Coronary artery (tissue), 2 donors: ENCODE measurements around the gene IL20.

Experiments
- DNase-seq: peaks from one replicate; pipeline ENCODE4 v3.0.0-alpha.2; 2017; ENCODE audit warnings: low spot score
- H3K27ac ChIP-seq, 2 donors: fragments of 200-600 bp; sonication (generic); one replicate each; pipeline ENCODE4 v1.5.1; 2016 to 2019
- H3K4me3 ChIP-seq: fragments of 200-600 bp; sonication (generic); 2 replicates; pipeline ENCODE4 v1.5.1; 2016; ENCODE audit warnings: mild to moderate bottlenecking, moderate library complexity
- TF ChIP-seq, protein P1 (sequence below): fragments of 200-600 bp; sonication (generic); IDR thresholded peaks from one replicate; pipeline ENCODE4 v1.5.1; 2019; ENCODE audit warnings: antibody characterized with exemption

Gene IL20

DNA sequence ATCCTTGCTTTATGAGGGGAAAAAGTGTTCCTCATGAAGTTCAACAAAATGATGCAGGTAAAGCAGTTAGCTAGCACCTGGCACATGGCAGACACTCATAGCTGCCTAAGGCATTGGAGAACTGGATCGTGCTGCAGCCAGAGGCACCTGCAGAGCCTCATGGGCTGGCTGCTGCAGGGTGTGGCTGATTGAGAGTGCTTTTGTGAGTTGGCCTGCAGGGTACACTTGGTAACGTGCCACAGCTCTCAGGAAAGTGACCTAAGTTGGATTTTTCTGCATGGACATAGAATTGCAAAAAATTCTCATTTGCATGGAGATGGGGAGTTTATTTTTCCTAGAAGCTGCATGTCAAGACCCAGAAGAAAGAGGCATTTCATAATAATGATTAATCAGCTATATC is 31.6 kb upstream of the IL20 start:
- Histone ChIP-seq H3K27ac (no peak overlapping the region), H3K4me3 (no peak overlapping the region)
- TF ChIP-seq, protein P1, sequence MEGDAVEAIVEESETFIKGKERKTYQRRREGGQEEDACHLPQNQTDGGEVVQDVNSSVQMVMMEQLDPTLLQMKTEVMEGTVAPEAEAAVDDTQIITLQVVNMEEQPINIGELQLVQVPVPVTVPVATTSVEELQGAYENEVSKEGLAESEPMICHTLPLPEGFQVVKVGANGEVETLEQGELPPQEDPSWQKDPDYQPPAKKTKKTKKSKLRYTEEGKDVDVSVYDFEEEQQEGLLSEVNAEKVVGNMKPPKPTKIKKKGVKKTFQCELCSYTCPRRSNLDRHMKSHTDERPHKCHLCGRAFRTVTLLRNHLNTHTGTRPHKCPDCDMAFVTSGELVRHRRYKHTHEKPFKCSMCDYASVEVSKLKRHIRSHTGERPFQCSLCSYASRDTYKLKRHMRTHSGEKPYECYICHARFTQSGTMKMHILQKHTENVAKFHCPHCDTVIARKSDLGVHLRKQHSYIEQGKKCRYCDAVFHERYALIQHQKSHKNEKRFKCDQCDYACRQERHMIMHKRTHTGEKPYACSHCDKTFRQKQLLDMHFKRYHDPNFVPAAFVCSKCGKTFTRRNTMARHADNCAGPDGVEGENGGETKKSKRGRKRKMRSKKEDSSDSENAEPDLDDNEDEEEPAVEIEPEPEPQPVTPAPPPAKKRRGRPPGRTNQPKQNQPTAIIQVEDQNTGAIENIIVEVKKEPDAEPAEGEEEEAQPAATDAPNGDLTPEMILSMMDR = no peak
- no peak for DNase-seq

DNA sequence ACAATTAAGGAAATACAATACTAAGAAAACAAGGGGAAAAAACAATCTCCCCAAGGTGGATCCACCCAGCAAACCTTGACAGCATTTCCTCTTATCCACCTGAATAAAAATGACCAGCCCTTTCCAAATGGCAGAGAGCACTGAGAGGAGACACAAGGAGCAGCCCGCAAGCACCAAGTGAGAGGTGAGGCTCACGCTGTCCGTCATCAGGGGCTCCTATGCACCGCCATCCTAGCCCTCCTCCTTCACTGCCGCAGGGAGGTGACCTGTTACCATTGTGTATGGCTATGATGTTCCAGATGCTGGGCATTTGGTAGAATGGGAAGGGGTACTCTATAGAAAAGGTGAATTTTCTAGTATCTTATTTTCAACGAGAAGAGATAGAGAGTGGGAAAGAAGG is 31.2 kb upstream of the IL20 start:
- DNase-seq = no peak
- Histone ChIP-seq H3K4me3 (no peak overlapping the region), H3K27ac (no peak overlapping the region)
- TF ChIP-seq, protein P1 = no peak

DNA sequence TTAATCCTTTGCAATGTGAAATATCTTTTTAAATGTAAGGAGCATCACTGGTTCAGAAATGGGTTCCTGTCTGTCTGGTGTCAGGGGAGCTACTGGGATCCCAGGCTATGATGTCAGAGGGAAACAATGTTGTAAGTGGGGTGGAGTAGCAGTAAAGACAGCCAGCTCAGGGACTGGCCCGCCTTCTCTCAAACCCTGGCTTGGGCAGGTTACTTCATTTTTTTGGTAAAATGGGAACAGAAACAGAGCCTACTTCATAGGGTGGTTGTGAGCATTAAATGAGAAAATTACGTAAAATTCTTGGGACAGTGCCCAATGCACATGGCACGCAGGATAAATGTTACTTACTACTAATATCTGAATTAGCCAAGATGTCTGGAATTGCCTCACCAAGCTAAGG is 30.7 kb upstream of the IL20 start:
- Histone ChIP-seq H3K27ac (no peak overlapping the region), H3K4me3 (no peak overlapping the region)
- TF ChIP-seq, protein P1 = no peak
- DNase-seq = no peak

DNA sequence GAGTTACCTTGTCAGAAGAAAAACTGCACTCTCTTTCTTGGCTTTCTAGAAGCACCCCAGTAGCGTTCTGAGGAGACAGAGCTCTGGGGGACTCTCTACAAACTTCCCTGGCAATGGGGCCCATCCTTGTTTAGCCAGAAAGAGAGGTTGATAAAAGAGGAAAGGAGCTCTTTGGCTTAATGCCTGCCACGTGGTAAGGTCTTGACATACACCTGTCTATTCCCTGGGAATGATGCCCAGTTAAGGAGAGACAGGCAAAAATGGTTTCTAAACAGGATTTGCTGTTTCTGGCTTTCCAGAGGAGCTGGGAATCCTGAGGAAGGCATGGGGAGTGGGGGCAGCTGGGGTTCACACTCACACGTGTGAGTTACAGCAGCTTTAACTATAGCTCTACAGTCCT is 30.2 kb upstream of the IL20 start:
- Histone ChIP-seq H3K4me3 (no peak overlapping the region), H3K27ac (no peak overlapping the region)
- no peak for DNase-seq
- TF ChIP-seq, protein P1 = no peak

DNA sequence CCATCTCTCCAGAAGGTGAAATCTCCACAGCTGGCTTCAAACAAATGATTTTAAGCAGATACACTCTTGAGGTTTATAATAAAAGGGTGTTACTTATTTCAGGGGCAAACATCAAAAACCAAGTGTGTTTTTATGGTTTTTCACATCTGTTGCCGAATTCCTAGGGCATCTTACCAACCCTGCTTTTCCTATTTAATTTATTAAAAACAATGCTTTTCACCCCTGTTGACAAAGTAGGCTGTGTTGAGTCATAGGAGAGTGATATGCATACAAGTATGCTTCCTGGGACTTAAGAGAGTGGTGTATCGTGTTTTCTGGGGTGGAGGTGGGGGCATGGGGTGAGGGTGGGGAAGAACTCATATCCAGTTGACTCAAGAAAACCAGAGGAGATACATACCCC is 29.3 kb upstream of the IL20 start:
- no peak for DNase-seq
- no peak overlapping the region for H3K27ac ChIP-seq
- TF ChIP-seq, protein P1 = no peak

DNA sequence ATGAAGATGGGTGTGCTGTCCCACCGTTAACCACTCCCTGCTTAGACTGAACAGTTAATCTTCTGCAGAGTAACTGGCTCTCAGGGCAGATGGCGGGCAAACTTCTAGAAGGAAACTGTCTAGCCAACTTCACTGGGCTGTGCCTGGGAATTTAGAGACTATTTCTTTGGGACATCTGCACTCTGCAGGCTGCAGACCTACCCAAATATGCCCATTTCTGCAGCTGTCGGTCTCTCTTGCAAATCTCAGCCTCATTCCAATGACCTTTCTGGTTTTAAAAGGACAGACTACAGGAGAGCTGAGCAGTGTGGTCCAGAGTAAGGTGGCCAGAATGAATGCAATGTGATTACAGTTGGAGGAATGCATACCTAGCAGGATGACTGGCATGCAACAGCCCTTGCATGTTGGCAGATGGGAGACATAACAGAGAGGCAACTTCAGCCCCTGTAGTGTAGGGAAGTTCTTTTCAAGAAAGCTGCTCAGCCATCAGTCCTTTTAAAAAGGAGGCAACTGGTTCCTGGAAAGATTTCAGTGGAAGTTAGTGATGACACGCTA is 26.3 kb upstream of the IL20 start:
- no peak overlapping the region for H3K27ac ChIP-seq
- H3K4me3 ChIP-seq = no peak overlapping the region
- TF ChIP-seq, protein P1 = no peak
- no peak for DNase-seq

More for the DNA sequence above, 29.3 kb upstream of the IL20 start:
- H3K4me3 ChIP-seq = no peak overlapping the region

DNA sequence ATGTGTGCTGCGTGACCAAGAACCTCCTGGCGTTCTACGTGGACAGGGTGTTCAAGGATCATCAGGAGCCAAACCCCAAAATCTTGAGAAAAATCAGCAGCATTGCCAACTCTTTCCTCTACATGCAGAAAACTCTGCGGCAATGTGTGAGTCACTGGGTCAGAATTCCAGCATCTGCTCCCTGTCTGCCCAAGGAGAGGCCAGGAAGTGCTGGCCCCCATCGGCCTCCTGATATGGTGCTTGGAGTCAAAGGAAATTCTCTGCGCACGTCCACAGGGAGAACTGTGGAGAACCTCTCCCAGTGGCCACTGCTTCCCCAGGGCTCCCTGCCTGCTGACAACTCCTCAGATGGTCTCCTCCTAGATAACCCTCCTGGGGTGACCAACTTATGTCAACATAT is 25.6 kb upstream of the IL20 start:
- no peak for DNase-seq

More for the DNA sequence above, 25.6 kb upstream of the IL20 start:
- Histone ChIP-seq H3K27ac (no peak overlapping the region), H3K4me3 (no peak overlapping the region)
- TF ChIP-seq, protein P1 = no peak
